Mucosa of descending colon (tissue), 3 donors: Measurements from ENCODE around the gene LRIF1. TPM values are rescaled to one million over a fixed set of nuclear protein-coding genes. Genes with fewer than 3 reads are reported as not detected.

Experiments
- ATAC-seq: fragments of 200-7000 bp; cut with Tn5 transposase; one replicate; pipeline ENCODE4 v1.9.1; 2020; ENCODE audit warnings: mild to moderate bottlenecking, moderate library complexity
- DNase-seq, 3 donors: peaks; one replicate each; pipeline ENCODE4 v3.0.0-alpha.2; 2020
- H3K36me3 ChIP-seq: fragments of 200-600 bp; one replicate; pipeline ENCODE4 v1.8.0; 2021; ENCODE audit warnings: low read depth, mild to moderate bottlenecking
- H3K4me1 ChIP-seq: fragments of 200-600 bp; one replicate; pipeline ENCODE4 v1.8.0; 2021; ENCODE audit warnings: low read depth, mild to moderate bottlenecking
- H3K4me3 ChIP-seq: fragments of 200-600 bp; one replicate; pipeline ENCODE4 v1.8.0; 2021; ENCODE audit warnings: mild to moderate bottlenecking
- H3K9me3 ChIP-seq: fragments of 200-600 bp; one replicate; pipeline ENCODE4 v1.8.0; 2021; ENCODE audit warnings: mild to moderate bottlenecking
- intact Hi-C, 2 donors: fragments of 100-400 bp; cut with DNase I in 1 of 2; cut with micrococcal nuclease in 1 of 2; formaldehyde crosslinking; loops; one replicate each; pipeline versions ENCODE4 v1.11.0 to v1.11.1; 2022; cut with DNase I, micrococcal nuclease
- total RNA-seq, 3 donors: library from RNA; stranded (reverse); fragmentation: NEBNext Ultra II Directional in 2 of 3; extraction: Animal tissue kit (Norgen Biotek cat#: 25700) in 2 of 3; gene quantifications; one replicate each; pipeline versions ENCODE4 v1.2.1 to v1.2.4, GENCODE V29; 2021 to 2023
- TF ChIP-seq, protein P1 (sequence below): fragments of 200-600 bp; IDR thresholded peaks from one replicate; pipeline ENCODE4 v1.8.0; 2022; ENCODE audit warnings: antibody characterized with exemption, mild to moderate bottlenecking
- donor health status: DM: no; HTN: no; CAD: no; lungs with moderate emphysema.
- donor health status: DM: no; HTN: no; CAD: no.
- donor health status: DM: no; HTN: yes; CAD: no.

LRIF1 gene
- total RNA-seq, 3 donors from 2014 or later: 8.2 to 8.7 (median 8.6) TPM

DNA sequence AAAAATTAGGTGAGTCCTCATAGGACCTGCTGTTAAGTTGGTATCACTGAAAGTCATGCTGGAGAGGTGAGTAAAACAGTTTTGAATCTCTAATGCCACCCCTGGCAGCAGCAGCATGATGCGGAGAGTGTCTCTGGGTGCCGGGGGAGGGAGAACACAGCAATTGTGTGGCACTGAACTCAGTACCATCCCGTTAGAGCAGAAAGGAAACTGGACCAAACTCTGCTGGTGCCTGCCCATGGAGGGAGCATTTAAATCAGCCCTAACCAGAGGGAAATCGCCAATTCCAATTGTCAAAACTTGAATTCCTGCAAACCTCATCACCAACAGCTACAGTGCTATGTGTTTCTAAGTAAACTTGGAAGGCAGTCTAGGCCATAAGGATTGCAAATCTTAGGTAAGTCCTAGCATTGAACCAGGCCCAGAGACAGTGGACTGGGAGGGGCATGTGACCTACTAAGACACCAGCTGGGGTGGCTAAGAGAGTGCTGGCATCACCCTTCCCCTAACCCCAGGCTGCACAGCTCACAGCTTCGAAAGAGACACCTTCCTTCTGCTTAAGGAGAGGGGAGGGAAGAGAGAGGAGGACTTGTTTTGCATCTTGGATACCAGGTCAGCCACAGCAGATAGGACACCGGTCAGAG lies 60.8 kb downstream of the LRIF1 start:
- H3K4me1 ChIP-seq: no peaks in the 10 kb centered on the region
- no peaks in the 10 kb centered on the region for H3K36me3 ChIP-seq
- intact Hi-C loops: no loop called here
- TF ChIP-seq, protein P1, sequence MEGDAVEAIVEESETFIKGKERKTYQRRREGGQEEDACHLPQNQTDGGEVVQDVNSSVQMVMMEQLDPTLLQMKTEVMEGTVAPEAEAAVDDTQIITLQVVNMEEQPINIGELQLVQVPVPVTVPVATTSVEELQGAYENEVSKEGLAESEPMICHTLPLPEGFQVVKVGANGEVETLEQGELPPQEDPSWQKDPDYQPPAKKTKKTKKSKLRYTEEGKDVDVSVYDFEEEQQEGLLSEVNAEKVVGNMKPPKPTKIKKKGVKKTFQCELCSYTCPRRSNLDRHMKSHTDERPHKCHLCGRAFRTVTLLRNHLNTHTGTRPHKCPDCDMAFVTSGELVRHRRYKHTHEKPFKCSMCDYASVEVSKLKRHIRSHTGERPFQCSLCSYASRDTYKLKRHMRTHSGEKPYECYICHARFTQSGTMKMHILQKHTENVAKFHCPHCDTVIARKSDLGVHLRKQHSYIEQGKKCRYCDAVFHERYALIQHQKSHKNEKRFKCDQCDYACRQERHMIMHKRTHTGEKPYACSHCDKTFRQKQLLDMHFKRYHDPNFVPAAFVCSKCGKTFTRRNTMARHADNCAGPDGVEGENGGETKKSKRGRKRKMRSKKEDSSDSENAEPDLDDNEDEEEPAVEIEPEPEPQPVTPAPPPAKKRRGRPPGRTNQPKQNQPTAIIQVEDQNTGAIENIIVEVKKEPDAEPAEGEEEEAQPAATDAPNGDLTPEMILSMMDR: no peak
- no peak overlapping the region for H3K4me3 ChIP-seq
- DNase-seq (no peak), ATAC-seq (no peak)
- H3K9me3 ChIP-seq: no peaks in the 10 kb centered on the region

DNA sequence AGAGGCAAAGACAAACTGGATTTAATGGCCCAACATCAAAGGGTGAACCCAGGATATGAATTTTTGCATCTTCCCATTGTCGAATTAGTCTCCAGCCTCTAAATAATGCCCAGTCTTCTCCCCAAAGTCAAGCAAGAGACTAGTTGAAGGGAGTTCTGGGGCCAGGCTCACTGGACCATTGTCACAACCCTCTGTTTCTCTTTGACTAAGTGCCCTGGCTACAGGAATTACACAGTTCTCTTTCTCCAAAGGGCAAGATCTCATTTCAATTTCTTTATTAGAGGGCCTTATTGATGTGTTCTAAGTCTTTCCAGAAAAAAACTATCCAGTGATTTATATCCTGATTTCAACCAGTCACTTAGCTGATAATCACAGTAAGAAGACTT lies 64.3 kb downstream of the LRIF1 start:
- DNase-seq: no peak
- no peak overlapping the region for H3K4me3 ChIP-seq
- intact Hi-C loops: no loop called here
- H3K4me1 ChIP-seq: no peaks in the 10 kb centered on the region
- TF ChIP-seq, protein P1: no peak
- H3K36me3 ChIP-seq: no peaks in the 10 kb centered on the region
- ATAC-seq: no peak
- no peaks in the 10 kb centered on the region for H3K9me3 ChIP-seq

DNA sequence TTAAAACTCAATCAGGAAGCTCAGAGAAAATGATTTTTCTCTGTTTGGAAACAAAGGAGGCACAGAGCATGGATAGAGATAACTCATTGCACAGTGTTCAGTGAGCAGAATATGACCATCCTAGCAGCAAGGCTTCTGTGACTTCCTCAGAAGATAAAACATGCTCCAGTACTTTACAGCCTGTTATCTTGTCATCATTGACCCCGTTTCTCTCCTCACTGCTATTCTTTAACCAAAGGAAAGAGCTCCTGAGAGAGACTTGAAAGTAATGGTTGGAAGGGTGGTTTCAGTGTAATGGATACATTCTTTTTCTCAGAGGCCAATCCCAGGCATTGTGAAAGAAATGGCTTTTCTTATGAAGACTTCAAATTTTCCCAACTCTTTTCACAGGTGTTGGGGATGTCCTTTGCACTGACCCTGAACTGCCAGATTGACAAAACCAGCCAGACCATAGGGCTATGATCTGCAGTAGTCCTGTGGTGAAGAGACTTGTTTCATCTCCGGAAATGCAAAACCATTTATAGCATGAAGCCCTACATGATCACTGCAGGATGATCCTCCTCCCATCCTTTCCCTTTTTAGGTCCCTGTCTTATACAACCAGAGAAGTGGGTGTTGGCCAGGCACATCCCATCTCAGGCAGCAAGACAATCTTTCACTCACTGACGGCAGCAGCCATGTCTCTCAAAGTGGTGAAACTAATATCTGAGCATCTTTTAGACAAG lies 64.8 kb downstream of the LRIF1 start:
- H3K4me3 ChIP-seq: no peak overlapping the region
- ATAC-seq: no peak
- no peaks in the 10 kb centered on the region for H3K9me3 ChIP-seq
- H3K4me1 ChIP-seq: no peaks in the 10 kb centered on the region
- no peak for DNase-seq
- TF ChIP-seq, protein P1: no peak
- intact Hi-C loops: no loop called here
- no peaks in the 10 kb centered on the region for H3K36me3 ChIP-seq

DNA sequence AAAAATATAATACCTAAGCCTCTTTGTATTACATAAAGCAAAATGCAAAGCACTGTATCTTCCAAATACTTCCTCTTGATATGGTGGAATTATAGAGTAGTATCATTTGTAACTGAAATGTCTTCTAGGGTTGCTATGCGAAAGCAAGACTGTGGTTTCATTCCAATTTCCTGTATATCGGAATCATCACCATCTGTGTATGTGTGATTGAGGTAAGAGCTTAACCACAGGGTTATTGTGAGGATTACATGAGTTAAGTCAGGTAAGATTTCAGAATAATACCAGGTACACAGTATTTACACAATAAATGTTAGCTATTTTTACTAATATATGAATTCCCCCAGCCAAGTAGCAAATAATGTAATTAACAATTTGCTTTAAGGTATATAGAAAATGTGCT lies 66.0 kb downstream of the LRIF1 start:
- ATAC-seq: no peak
- TF ChIP-seq, protein P1: no peak
- Histone ChIP-seq H3K4me3 (no peak overlapping the region), H3K36me3 (no peaks in the 10 kb centered on the region), H3K9me3 (no peaks in the 10 kb centered on the region), H3K4me1 (no peaks in the 10 kb centered on the region)
- intact Hi-C loops: no loop called here
- DNase-seq: no peak

Other genes with a start within 250 kb of the LRIF1 start
- gene CD53, start 90.8 kb downstream of the LRIF1 start, total RNA-seq: 10 to 100 TPM; 10.3 to 32.8 (median 28.2) TPM
- gene DRAM2, start 176.2 kb upstream of the LRIF1 start, total RNA-seq: 10 to 100 TPM; 44.2 to 52.3 (median 48.5) TPM
- 10 to 100 TPM; 29.4 to 35.9 (median 31.0) TPM for gene CEPT1, start 176.3 kb upstream of the LRIF1 start, total RNA-seq
- gene DENND2D, start 236.7 kb upstream of the LRIF1 start, total RNA-seq: 10 to 100 TPM; 42.2 to 65.4 (median 63.3) TPM